HL-60 (cell line): ENCODE data around the gene SPATS2L.

Experiments used
- DNase-seq, 2 experiments: peaks; one replicate each; pipeline ENCODE4 v3.0.0-alpha.2; 2010 to 2020; ENCODE audit warnings: low read depth in 1 of 2, low spot score in 1 of 2
- H3K27ac ChIP-seq: fragments of 250-450 bp; sonication (Bioruptor Pico); replicated peaks from 2 replicates; pipeline ENCODE4 v1.5.1; 2020; ENCODE audit warnings: mild to moderate bottlenecking, moderate library complexity
- H3K27me3 ChIP-seq: fragments of 250-450 bp; sonication (Bioruptor Pico); 2 replicates; pipeline ENCODE4 v1.5.1; 2021; ENCODE audit warnings: mild to moderate bottlenecking, moderate library complexity; ENCODE audit not compliant: insufficient read depth, poor library complexity, severe bottlenecking
- H3K4me3 ChIP-seq: replicated peaks from 2 replicates; pipeline ENCODE4 v1.5.1; 2011; ENCODE audit warnings: mild to moderate bottlenecking, control low read depth, low read length; ENCODE audit not compliant: insufficient read depth
- CTCF ChIP-seq: IDR thresholded peaks from one replicate; pipeline ENCODE4 v1.5.1; 2011; ENCODE audit warnings: low read length, control low read depth, inconsistent platforms; ENCODE audit not compliant: insufficient read depth
- GABPA ChIP-seq: IDR thresholded peaks from 2 replicates; pipeline ENCODE4 v1.6.1; 2012; ENCODE audit warnings: low read depth
- POLR2AphosphoS5 ChIP-seq: IDR thresholded peaks from 2 replicates; pipeline ENCODE4 v1.6.1; 2012; ENCODE audit warnings: low read depth
- REST ChIP-seq: IDR thresholded peaks from 2 replicates; pipeline ENCODE4 v1.6.1; 2012; ENCODE audit warnings: low read depth; ENCODE audit not compliant: insufficient replicate concordance
- SPI1 ChIP-seq: IDR thresholded peaks from 2 replicates; pipeline ENCODE4 v1.6.1; 2012; ENCODE audit warnings: low read depth, mild to moderate bottlenecking, borderline replicate concordance

The SPATS2L gene

GRCh38 chr2:200448455-200448854 lies 142.0 kb downstream of the SPATS2L start:
- TF ChIP-seq CTCF (no peak), GABPA (no peak), REST (no peak), SPI1 (no peak), POLR2AphosphoS5 (no peak)
- Histone ChIP-seq H3K27ac (no peak overlapping the region), H3K27me3 (no peaks in the 10 kb centered on the region), H3K4me3 (no peak overlapping the region)
- no peak for DNase-seq

GRCh38 chr2:200449149-200449548 lies 142.7 kb downstream of the SPATS2L start:
- no peak for DNase-seq
- no peak for TF ChIP-seq SPI1
- TF ChIP-seq REST, result no peak
- no peak for TF ChIP-seq POLR2AphosphoS5
- no peaks in the 10 kb centered on the region for H3K27me3 ChIP-seq
- H3K4me3 ChIP-seq, result no peak overlapping the region
- no peak overlapping the region for H3K27ac ChIP-seq

GRCh38 chr2:200450288-200450687 lies 143.8 kb downstream of the SPATS2L start:
- H3K4me3 ChIP-seq, result no peak overlapping the region
- no peak for TF ChIP-seq REST
- peak; percentile 87 for TF ChIP-seq SPI1
- H3K27ac ChIP-seq, result no peak overlapping the region
- DNase-seq, result peak in 1 of 2 experiments; percentile 21
- H3K27me3 ChIP-seq, result no peaks in the 10 kb centered on the region

- no peak for DNase-seq
- Histone ChIP-seq H3K27me3 (no peaks in the 10 kb centered on the region), H3K4me3 (no peak overlapping the region), H3K27ac (no peak overlapping the region)
- TF ChIP-seq SPI1, result no peak
- TF ChIP-seq REST, result no peak
- no peak for TF ChIP-seq CTCF
- no peak for TF ChIP-seq POLR2AphosphoS5
- TF ChIP-seq GABPA, result no peak
Measured at GRCh38 chr2:200451511-200451910, 145.0 kb downstream of the SPATS2L start.
